ENCODE data around the gene C2CD2L.

C2CD2L gene

GRCh38 chr11:119116601-119117000, 9.5 kb downstream of the C2CD2L start:
- Histone ChIP-seq H3K79me2 (ENCODE audit: insufficient read depth, low read length) (peaks cover 7% of the 10 kb centered on the region), H3K36me3 (ENCODE audit: insufficient read depth, low read length) (peaks cover 7% of the 10 kb centered on the region; the same call in 1 of the 2 replicates), H3K4me2 (ENCODE audit: low read depth, low read length, poor library complexity, severe bottlenecking) (no peak overlapping the region), H3K9ac (ENCODE audit: low read depth, low read length, poor library complexity, severe bottlenecking) (no peak overlapping the region), H4K20me1 (ENCODE audit: insufficient read depth, low read length, poor library complexity, severe bottlenecking) (no peaks in the 10 kb centered on the region), H3K27me3 (ENCODE audit: insufficient read depth, low read length, poor library complexity, severe bottlenecking) (no peaks in the 10 kb centered on the region), H3K4me1 (ENCODE audit: insufficient read depth, low read length, poor library complexity, severe bottlenecking) (peaks cover 7% of the 10 kb centered on the region), H3K4me3 (ENCODE audit: low read length, poor library complexity, severe bottlenecking) (no peak overlapping the region), H2AFZ (ENCODE audit: low read length) (no peak overlapping the region), H3K9me2 (replicated peaks; ENCODE audit: low read depth, low read length) (no peaks in the 10 kb centered on the region), H3K9me3 (ENCODE audit: insufficient read depth, low read depth, low read length) (no peaks in the 10 kb centered on the region), H3F3A (ENCODE audit: low read depth) (peaks cover 3% of the 10 kb centered on the region)
- TF ChIP-seq CTCF (conservative IDR thresholded peaks at IDR 0.05; ENCODE audit: low read length) (no peak), EZH2phosphoT487 (IDR thresholded peaks at IDR 0.05; ENCODE audit: borderline replicate concordance) (no peak)

GRCh38 chr11:119117004-119117706, 10.0 kb downstream of the C2CD2L start:
- TF ChIP-seq EZH2phosphoT487 (IDR thresholded peaks at IDR 0.05; ENCODE audit: borderline replicate concordance) (no peak), CTCF (conservative IDR thresholded peaks at IDR 0.05; ENCODE audit: low read length) (no peak)
- H3K4me3 ChIP-seq (ENCODE audit: low read length, poor library complexity, severe bottlenecking): no peak overlapping the region

GRCh38 chr11:119118227-119118626, 11.1 kb downstream of the C2CD2L start:
- H3K79me2 ChIP-seq (ENCODE audit: insufficient read depth, low read length): peaks cover 24% of the 10 kb centered on the region
- no peak overlapping the region for H3K9ac ChIP-seq (ENCODE audit: low read depth, low read length, poor library complexity, severe bottlenecking)
- no peaks in the 10 kb centered on the region for H3K9me2 ChIP-seq (replicated peaks; ENCODE audit: low read depth, low read length)
- peaks cover 19% of the 10 kb centered on the region for H3K4me1 ChIP-seq (ENCODE audit: insufficient read depth, low read length, poor library complexity, severe bottlenecking)
- H3F3A ChIP-seq (ENCODE audit: low read depth): peaks cover 3% of the 10 kb centered on the region
- TF ChIP-seq EZH2phosphoT487 (IDR thresholded peaks at IDR 0.05; ENCODE audit: borderline replicate concordance) (no peak), CTCF (conservative IDR thresholded peaks at IDR 0.05; ENCODE audit: low read length) (no peak)
- no peak overlapping the region for H2AFZ ChIP-seq (ENCODE audit: low read length)
- H3K4me3 ChIP-seq (ENCODE audit: low read length, poor library complexity, severe bottlenecking): no peak overlapping the region
- H3K27me3 ChIP-seq (ENCODE audit: insufficient read depth, low read length, poor library complexity, severe bottlenecking): no peaks in the 10 kb centered on the region
- H4K20me1 ChIP-seq (ENCODE audit: insufficient read depth, low read length, poor library complexity, severe bottlenecking): peaks cover 8% of the 10 kb centered on the region
- peaks cover 6% of the 10 kb centered on the region; the same call in 1 of the 2 replicates for H3K36me3 ChIP-seq (ENCODE audit: insufficient read depth, low read length)
- no peak overlapping the region for H3K4me2 ChIP-seq (ENCODE audit: low read depth, low read length, poor library complexity, severe bottlenecking)
- H3K9me3 ChIP-seq (ENCODE audit: insufficient read depth, low read depth, low read length): no peaks in the 10 kb centered on the region

More at GRCh38 chr11:119117004-119117706, 10.0 kb downstream of the C2CD2L start:
- peaks cover 6% of the 10 kb centered on the region; the same call in 1 of the 2 replicates for H3K36me3 ChIP-seq (ENCODE audit: insufficient read depth, low read length)
- H3K9me2 ChIP-seq (replicated peaks; ENCODE audit: low read depth, low read length): no peaks in the 10 kb centered on the region
- no peak overlapping the region for H3K9ac ChIP-seq (ENCODE audit: low read depth, low read length, poor library complexity, severe bottlenecking)
- no peaks in the 10 kb centered on the region for H3K9me3 ChIP-seq (ENCODE audit: insufficient read depth, low read depth, low read length)
- no peak overlapping the region for H2AFZ ChIP-seq (ENCODE audit: low read length)
- H3K79me2 ChIP-seq (ENCODE audit: insufficient read depth, low read length): peaks cover 13% of the 10 kb centered on the region
- H3K27me3 ChIP-seq (ENCODE audit: insufficient read depth, low read length, poor library complexity, severe bottlenecking): no peaks in the 10 kb centered on the region
- peaks cover 3% of the 10 kb centered on the region for H4K20me1 ChIP-seq (ENCODE audit: insufficient read depth, low read length, poor library complexity, severe bottlenecking)
- H3K4me1 ChIP-seq (ENCODE audit: insufficient read depth, low read length, poor library complexity, severe bottlenecking): peaks cover 11% of the 10 kb centered on the region
- H3K4me2 ChIP-seq (ENCODE audit: low read depth, low read length, poor library complexity, severe bottlenecking): no peak overlapping the region
- H3F3A ChIP-seq (ENCODE audit: low read depth): peaks cover 3% of the 10 kb centered on the region

Data from Loucy (cell line).